HG03025 (cell line): Measurements from ENCODE around the gene TMED7.

Experiments
- ATAC-seq: cut with Tn5 transposase; IDR thresholded peaks from one replicate; pipeline ENCODE4 v1.9.1; 2021; ENCODE audit warnings: mild to moderate bottlenecking, moderate library complexity; ENCODE audit not compliant: unreplicated experiment, low FRiP score

The TMED7 gene

DNA sequence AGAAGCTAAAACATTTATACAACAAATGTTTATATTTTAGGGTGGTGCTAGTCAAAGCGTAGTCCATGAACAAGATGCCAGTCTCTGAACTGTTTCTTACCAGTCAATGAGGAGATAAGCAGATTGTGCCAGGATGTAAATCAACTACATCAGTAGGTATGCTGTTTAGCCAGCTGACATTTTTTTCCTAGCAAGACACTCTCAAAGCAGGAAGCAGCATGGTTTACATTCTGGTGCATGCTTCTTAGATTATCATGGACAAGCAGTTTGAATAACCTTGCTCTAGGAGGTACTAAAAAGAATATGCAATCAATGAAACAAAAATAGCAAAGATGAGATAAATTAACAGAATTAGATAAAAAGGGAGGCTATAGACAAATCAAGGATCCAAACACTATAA is 40.6 kb downstream of the TMED7 start:
- no peak for ATAC-seq

DNA sequence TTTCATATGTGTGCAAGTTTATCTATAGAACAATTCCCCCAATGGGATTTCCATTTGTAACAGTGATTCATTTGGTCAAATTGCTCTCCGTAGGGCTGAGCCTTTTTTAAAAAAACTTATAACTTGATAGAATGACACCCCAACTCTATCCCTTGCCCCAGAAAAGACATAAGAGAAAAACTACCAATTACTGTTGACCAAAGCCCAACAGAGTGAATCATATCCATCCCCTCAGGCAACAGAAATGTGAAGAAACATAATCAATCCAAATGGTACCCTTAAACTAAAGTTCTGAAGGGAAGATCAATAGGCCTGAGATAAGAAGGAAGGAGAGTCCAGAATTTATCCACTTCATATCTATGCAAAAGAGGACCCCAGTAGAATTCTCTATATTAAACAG is 41.3 kb downstream of the TMED7 start:
- ATAC-seq = no peak

DNA sequence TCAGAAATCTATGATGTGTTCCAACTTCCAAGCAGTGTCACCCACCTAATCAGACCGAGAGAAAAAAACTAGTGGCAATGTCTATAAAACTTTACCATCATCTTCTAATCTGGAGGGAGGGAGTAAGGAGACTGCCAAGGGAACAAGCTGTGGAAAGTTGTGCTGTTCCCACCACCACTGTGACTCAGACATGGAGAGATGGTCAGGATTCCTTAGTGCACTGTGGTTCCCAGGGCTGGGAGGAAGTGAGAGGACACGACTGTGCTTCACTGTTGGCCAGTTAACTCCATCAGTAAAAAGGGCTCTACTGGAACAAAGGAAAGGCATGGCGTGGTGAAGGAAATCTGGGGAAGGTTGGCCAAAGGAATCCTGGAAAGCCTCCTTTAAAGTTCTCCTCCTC is 42.4 kb downstream of the TMED7 start:
- ATAC-seq = no peak

DNA sequence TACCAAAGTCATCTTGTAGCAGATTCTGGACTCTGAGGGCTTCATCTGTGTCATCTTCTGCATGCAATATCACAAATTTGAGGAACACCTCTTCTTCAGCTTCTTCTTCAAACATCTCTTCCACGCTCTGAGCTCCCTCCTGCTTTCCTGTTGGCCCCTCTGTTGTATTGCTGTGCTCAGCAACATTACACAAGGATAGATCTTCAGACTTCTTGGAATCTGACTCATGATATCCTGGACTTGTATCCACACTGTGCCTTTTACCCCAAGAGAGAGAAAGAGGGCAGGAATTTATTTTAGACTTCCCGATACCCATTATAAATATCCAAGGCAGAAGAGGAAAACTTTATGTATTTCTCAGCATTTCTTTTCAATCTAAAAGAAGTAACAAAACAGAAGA is 44.9 kb downstream of the TMED7 start:
- no peak for ATAC-seq

DNA sequence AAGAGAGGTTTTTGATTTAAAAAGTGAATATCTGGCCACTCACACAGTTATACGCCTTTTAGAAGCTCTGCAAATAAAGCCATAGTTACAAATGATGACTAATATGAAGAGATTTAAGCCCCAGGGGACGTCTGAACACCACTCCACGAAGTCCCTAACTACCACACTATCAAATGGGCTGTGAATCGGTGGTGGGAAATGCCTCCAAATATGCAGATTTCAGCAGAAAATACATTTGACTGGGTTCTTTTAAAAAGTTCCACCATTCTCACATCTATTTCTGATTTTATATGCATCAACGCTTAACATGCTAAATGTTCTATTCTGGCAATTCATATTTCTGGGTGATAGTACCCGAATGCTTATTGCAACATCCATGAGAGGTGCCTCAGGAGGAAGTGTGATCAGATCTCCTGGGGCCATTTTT is 46.1 kb downstream of the TMED7 start:
- no peak for ATAC-seq

DNA sequence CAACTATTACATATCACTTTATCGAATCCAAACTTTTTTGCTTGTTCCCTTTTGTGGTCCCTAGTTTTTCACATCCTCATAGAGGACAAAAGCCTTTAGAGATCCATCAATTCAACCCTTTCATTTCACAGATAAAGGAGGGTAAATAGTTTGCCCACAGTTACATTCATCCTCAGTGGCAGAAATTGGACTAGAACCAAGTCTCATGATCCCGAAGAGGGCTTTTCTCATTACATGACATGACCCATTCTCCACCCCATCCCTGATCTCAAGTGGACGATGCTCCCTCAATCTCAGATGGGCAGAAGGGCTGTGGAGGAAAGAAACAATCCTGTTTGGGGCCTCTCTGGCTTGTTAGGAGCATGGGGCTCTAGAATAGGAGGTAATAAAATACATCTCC is 46.6 kb downstream of the TMED7 start:
- no peak for ATAC-seq

DNA sequence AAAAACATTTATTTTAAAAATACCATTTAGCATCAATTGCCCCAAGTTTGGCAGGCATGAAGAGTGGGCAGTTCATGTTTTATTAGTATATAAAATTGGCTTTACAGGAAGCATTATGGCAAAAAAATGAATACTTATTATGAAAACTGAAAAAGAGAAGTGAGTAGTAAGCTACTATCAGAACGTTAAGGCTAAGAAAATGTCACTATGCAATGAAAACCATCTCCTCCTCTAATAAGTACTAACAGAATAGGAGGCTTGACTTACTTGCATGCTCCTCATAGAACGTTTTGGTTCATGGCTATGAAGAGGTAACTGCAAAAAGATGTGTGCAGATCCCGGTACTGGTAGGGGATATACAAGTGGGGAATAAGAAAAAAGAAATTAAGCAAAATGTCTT is 47.2 kb downstream of the TMED7 start:
- peak; percentile 64 for ATAC-seq

DNA sequence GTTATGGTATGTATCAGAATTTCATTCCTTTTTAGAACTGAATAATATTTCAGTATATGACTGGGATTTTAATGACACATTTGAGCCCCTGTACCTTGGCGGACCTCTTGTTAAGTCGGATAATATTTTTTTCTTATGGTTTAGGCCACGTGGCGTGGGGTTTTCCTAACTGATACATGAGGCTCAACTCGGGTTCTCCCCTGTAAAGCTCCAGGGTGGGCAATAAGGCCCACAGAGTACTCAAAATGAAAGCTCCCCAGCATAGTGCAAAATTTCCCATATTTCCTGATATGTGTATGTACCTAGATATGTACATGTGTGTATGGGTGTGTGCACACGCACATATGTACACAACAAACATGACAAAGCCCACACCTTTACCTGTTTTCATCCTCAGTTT is 48.1 kb downstream of the TMED7 start:
- no peak for ATAC-seq

DNA sequence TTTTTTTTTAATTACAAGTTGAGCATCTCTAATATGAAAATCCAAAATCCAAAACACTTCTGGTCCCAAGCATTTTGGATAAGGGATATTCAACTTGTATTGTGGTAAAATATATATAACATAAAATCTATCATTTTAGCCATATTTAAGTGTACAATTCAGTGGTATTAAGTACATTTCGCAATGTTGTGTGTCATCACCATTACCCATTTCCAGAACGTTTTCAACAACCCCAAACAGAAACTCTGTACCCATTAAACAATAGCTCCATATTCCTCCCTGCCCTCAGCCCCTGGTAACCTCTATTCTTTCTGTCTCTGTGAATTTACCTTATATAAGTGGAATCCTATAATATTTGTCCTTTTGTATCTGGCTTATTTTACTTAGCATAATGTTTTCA is 48.5 kb downstream of the TMED7 start:
- no peak for ATAC-seq

DNA sequence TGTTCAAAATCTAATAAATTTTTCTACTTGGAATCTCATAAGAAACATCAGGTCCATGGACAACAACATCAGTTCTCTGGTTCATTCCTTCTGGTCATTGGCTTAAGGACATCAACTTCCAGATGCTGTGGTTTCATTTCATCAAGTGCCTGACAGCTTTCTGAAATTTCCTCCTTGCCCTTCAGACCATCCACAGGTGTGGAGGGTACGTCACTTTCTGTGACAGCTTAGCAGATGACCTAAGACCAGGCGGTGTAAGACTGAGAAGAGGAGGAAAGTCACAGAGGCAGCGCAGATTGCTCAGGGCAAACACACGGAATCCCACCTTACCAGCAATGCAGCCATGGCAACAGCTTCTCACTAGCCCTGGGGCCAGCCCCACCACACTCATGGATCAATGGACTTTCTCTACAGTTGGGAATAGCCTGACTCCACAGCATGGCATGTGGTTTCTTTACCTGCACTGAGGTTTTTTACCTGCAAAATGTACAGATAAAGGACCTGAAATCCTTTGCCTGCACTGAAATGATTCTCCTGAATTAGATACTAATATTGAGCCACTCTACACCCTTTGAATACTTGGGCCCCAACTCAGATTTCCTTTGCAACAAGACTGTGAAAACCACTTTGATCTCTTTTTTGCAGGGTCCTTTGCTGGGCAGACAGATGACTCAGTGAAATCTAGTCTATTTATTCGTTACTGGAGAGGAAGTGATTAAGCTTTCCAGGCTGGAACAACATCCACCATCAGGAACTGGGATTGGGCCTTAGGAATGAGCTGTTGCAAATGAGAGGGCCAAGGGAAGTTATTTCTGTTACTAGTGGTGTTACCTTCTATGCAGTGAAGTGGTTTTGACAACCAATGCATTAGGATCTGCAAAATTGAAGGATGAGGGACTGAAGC is 50.4 kb downstream of the TMED7 start:
- no peak for ATAC-seq

DNA sequence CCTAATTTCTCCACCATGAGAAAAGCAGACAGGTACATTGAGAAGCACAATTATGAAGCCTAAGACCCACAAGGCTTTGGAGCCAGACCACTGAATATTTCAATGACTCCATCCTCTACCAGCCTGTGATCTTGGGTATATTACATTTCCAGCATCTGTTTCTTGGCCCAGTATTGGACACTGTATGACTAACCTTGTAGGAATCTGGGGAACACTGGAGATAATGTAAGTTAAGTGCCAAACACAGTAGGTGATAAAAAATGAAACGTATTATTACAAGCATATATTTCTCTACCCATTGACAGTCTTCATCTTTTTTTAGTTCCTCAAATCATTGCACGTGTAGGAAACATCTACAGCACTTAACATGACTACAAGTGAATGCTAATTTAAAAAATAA is 52.7 kb downstream of the TMED7 start:
- ATAC-seq = no peak

DNA sequence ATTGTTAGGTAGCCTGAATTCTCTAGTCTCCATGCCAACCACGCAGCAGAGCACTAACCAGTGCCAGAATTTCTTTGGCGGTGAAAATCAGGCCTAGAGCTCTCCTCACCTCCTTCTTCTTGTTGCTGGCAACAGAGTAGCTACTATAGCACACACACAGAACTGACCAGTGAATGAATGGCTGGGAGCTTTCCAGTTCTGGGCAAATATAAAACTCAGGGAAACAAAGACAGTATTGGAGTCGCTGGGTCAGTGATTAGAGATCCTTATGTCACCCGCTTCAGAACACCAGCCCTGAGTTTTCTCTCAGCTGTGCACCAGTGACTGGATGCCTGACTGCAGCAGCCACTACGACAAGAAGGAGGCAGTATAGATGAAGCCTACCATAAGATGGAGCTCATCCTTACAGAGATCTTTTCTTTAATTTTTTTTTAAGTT is 54.4 kb downstream of the TMED7 start:
- no peak for ATAC-seq

DNA sequence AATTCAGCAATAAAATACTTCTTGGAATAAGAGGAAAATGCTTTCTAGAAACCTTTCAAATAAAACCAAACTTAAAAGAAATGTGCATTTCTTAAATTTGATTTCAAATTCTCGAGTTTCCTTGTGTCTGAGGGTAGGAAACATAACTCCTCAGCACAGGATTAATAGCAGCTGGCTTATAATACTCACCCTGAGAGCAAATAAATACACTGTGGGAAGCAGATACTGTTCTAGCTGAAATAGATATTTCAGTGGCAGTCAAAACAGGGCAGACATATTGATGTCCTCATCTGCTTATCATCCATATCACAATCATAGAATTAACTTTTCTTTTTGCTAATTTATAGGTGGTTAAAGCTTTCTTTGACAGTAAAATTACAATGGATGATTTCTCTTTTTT is 57.2 kb downstream of the TMED7 start:
- no peak for ATAC-seq

DNA sequence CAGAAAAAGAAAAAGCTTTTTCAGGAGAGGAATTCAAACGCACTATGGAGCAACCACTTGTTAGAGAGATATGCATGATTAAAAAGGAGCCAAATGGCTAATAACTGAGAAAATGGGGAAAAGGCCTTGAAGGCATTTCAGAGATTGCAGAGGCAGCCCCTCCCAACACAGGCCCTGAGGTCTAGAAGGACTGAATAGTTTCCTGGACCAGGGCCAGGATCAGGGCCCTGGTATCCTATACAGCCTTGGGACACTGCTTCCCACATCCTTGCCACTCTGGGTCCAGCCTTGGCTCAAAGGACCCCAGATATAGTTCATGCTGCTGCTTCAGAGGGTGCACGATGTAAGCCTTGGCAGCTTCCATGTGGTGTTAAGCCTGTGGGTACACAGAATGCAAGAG is 60.6 kb downstream of the TMED7 start:
- no peak for ATAC-seq
